Activated T-cell treated with anti-CD3 and anti-CD28 coated beads for 1 hour (primary cell): ENCODE results near the gene CDKN3.
"Not testable (repeated sequence)": the region's sequence is repeated elsewhere in the genome, so short reads cannot be mapped to it uniquely, and the experiment has no call there.

ENCODE experiments used
- DNase-seq: peaks from one replicate; pipeline ENCODE4 v3.0.0-alpha.2; 2020; ENCODE audit warnings: low read depth

Gene CDKN3

DNA sequence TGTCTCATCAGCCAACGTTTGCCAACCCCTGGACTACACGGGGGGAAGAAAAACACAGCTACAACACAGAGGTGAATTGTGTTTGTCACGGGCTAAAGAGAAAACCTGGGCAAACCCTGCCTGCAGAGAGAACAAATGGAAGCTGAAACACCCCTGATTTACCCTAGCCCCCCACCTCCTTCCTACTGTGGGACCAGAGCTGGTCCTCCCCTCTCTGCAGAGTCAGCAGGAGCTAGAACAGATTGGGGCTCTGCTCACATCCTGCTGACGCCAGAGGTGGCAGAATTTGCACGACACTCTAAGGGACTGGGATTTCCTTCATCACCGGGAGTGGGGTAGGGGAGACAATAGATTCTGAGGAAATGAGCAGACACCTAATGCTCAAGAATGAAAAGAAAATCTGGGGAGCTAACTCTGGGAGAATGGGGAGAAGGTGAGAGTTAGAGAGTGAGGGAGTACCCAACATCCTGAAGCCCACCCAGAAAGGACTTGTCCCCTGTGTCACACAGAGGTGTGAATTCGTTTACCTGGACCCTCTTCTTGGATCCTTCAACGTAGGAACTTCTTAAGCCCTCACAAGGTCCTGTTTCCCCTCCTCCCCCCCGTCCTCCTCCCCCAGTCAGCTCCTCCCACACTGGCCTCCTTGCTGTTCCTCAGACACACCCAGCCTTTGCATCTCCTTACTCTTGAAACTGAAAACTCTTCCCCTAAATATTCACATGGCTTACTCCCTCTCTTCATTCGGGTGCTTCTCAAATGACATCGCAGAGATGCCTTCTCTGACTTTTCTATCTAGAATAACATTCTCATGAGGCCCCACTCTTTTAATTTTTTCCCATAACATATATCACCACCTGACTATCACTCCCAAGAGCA lies 26.2 kb upstream of the CDKN3 start:
- DNase-seq = no peak

DNA sequence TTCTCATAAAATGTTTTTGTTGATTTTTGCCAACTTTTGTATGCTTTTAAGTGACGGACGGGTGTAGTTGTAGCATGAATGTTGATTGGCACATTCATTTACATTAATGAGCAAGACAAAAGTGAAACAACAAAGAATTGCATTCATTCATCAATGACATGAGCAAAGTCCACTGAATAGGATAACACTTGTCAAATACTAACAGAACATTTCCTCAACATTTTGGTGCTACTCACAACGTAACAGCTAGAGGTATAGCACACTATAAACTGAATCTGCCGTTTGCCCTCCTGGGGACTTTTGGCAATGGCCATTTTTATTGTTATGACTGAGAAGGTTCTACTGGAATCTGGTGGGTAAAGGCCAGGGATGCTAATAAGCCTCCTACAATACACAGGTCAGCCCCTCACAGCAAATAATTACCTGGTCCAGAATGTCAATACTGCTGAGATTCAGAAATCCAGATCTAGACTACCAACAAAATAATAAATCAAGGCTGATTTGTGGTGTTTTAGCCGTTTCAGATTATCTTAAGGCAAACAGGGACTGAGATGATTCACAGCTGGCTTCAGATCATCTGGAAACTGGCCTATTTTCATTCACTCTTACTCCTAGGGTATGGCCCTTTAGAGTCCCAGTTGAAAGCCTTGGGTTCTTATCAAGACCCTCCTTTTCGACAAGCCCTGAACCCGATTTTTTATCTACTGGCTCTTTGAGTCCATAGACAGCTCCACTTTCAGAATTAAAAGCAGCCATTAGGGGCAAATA lies 22.5 kb upstream of the CDKN3 start:
- DNase-seq = no peak

DNA sequence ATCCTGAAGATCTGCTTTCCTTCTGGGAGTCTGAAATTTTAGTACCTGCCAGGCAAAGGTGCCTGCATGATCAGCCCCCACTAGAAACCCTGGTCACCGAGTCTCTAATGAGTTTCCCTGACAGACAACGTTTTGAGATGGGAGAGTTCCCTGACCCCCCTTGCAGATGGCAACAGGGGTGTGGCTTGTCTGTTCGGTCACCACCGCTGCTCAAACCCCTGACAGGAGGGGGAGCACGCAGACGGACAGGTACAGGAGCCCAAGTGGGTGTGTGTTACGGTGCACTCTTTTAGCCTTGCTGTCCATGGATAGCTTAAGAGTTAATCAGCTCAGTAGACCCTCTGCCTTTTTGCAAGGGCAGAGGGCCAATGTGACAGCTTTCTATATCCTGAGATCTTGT lies 19.3 kb upstream of the CDKN3 start:
- DNase-seq = no peak

DNA sequence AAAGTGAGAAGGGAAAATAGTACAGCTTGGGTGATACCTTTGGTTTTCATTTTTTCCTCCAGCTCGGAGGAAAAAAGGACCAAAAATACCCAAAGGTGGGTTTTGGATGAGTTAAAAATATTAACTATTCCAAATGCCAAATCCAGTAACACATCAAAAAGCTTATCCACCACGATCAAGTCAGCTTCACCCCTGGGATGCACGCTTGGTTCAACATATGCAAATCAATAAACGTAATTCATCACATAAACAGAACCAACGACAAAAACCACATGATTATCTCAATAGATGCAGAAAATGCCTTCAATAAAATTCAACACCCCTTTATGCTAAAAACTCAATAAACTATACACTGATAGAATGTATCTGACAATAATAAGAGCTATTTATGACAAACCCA lies 17.9 kb upstream of the CDKN3 start:
- DNase-seq = not testable (repeated sequence)

DNA sequence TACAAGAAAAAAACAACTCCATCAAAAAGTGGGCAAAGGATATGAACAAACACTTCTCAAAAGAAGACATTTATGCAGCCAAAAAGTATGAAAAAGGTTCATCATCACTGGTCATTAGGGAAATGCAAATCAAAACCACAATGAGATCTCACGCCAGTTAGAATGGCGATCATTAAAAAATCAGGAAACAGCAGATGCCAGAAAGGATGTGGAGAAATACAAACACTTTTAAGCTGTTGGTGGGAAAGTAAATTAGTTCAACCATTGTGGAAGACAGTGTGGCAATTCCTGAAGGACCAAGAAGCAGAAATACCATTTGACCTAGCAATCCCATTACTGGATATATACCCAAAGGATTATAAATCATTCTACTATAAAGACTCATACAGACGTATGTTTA lies 16.2 kb upstream of the CDKN3 start:
- not testable (repeated sequence) for DNase-seq

DNA sequence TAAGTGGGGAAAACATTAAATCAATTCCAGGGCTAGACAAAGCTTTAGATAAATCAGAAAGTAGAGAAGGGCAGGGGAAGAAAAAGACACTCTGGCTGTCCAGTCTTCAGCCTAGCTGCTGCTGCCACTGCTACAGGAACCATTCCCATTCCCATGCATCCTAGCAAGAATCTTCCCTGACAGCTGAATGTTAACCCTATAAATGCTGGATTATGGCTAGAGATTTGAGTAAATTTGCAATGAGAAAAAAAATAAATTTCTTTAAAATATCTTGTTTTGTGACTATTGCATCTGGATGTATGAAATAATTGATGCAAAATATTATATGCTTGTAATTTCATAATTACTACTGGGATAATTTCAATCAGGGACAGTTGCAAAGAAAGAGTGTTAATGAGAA lies 15.0 kb upstream of the CDKN3 start:
- no peak for DNase-seq

DNA sequence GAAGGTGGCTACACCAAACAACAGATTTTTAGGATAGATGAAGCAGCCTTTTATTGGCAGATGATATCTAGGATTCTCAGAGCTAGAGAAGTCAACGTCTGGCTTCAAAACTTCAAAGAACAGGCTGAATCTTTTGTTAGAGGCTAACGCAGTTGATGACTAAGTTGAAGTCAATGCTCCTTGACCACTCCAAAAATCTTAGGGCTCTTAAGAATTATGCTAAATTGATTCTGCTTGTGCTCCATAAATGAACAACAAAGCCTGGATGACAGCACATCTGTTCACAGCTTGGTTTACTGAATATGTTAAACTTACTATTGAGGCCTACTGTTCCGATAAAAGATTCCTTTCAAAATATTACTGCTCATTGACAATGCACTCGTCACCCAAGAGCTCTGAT lies 13.0 kb upstream of the CDKN3 start:
- no peak for DNase-seq

DNA sequence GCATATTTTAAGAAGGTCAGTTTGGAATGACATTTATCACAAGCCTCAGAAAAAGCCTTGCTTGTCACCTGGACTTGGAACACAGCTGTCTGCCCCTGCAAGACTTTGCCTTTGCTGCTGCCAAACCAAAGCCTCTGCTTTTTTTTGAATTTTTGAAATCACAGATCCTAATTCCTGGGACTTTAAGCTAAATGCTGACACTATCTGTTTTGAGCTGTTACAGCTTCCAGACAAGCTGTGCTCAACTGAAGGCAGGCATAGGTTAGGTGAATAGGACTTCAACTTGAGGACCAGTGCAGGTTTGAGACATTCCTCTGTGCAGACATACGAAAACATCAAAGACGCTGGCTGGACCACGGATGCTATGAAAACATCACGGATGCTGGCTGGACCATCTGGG lies 11.3 kb upstream of the CDKN3 start:
- no peak for DNase-seq

DNA sequence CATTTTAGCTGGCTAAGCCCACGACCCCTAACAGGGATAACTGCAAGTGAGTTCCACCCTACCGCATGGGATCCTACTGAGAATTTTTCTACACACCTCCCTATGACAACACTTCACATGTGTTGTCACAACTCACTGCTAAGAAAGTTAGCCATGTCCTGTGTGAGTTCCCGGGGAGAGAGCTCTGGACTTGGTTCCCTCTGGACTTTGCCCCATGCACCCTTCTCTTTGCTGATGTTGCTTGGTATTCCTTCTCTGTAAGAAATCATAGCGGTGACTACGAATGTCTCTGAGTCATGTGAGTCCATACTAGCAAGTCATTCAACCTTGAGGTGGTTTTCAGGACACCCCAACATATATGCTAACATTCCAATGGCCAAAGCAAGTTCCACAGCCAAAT lies 9.5 kb upstream of the CDKN3 start:
- DNase-seq = no peak

DNA sequence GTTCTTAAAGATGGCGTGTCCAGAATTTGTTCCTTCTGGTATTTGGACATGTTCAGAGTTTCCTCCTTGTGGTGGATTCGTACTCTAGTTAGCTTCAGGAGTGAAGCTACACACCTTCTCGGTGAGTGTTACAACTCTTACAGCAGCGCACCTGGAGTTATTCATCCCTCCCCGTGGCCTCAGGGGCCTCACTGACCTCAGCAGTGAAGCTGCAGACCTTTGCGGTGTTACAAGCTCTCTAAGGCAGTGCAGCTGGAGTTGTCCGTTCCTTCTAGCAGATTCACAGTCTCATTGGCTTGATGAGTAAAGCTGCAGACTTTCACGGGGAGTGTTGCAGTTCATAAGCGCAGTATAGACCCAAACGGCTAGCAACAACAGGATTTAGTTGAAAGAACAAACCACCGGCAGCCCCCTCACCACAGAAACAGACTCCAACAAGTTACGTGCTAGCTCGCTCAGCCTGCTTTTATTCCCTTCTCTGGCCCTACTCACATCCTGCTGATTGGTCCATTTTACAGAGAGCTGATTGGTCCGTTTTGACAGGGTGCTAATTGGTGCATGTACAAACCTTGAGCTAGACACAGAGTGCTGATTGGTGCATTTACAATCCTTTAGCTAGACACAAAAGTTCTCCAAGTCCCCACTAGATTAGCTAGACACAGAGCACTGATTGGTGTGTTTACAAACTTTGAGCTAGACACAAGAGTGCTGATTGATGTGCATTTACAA lies 4.5 kb upstream of the CDKN3 start:
- DNase-seq = no peak

DNA sequence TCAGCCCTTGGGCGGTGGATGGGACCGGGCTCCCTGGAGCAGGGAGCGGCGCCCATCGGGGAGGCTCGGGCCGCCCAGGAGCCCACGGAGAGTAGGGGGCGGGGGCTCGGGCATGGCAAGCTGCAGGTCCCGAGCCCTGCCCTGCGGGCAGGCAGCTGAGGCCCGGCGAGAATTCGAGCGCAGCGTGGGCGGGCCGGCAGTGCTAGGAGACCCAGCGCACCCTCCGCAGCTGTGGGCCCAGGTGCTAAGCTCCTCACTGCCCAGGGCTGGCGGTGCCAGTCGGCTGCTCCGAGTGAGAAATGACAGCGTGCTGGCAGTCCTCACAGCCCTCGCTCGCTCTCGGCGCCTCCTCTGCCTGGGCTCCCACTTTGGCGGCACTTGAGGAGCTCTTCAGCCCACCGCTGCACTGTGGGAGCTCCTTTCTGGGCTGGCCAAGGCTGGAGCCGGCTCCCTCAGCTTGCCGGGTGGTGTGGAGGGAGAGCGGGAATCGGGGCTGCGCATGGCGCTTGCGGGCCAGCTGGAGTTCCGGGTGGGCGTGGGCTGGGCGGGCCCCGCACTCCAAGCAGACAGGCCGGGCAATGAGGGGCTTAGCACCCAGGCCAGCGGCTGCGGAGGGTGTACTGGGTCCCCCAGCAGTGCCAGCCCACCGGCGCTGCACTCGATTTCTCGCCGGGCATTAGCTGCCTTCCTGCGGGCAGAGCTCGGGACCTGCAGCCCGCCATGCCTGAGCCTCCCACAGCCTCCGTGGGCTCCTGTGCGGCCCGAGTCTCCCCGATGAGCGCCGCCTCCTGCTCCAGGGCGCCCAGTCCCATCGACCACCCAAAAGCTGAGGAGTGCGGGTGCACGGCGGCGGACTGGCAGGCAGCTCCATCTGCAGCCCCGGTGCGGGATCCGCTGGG lies 3.6 kb upstream of the CDKN3 start:
- DNase-seq = not testable (repeated sequence)

DNA sequence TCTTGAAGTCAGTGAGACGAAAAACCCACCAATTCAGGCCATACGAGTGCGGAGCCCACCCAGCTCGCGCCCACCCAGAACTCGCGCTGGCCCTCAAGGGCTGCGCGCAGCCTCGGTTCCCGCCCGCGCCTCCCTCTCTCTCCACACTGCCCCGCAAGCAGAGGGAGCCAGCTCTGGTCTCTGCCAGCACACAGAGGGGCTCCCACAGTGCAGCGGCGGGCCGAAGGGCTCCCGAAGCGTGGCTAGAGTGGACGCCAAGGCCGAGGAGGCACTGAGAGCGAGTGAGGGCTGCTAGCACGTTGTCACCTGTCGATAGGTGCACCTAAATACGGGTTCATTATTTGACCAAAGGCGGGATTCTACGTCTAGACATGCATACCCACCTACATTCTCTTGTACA lies 2.2 kb upstream of the CDKN3 start:
- DNase-seq = no peak

DNA sequence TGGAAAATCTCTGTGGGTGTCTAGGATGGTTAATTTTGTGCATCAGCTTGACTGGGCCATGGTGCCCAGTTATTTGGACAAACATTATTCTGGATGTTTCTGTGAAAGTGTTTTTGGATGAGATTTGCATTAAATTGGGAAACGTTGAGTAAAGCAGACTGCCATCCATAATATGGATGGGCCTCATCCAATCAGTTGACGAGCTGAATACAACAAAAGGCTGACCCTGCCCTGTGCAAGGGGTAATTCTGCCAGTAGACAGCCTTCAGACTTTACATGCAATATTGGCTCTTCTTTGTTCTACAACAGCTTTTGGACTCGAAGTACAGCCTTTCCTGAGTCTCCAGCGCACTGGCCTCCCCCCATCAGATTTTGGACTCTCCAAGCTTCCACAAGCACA lies 1.5 kb upstream of the CDKN3 start:
- DNase-seq = no peak

DNA sequence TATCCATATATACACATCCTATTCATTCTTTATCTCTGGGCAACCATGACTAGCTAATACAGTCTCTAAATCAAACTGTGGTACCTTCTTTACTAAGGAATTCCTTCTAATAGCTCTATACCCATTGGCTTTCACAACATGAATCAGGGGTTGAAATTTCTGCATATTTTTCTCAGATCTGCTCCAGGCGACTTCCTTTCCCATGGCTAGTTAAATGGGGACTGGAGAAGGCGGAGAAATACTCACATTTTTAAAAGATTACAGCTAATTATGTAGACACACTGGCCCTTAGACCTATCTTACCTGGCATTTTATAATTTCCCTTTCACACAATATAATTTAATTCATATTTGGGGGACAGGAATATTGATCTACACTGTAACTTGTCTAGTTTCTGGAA lies 1.1 kb upstream of the CDKN3 start:
- DNase-seq = no peak

DNA sequence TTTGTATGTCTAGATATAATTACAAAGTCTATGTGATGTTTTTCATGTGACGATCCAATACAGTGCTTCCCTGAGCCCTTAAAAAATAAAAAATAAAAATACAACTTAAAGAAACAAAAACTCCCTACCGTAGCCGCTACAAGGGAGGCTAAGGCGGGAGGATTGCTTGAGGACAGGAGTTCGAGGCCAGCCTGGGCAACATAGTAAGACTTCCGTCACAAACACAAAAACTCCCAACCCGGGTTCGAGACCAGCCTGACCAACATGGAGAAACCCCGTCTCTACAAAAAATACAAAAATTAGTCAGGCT lies 669 bp upstream of the CDKN3 start:
- DNase-seq = no peak

DNA sequence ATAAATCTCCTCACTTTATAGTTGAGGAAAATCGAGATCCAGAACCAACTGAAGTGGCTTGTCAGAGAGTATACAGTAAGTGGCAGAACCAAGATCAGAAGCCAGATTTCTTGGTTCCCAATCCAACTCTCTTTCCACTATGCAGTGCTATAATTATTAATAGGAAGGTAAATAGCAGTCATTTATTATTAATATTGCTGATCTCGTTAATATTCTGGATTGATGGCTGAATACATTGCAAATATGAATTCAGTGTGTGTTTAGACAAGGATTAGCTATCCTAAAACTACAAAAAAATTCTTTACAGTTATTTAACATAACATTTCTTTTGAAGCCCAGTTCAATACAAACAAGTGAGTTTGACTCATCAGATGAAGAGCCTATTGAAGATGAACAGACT lies 2.8 kb downstream of the CDKN3 start:
- DNase-seq = no peak

DNA sequence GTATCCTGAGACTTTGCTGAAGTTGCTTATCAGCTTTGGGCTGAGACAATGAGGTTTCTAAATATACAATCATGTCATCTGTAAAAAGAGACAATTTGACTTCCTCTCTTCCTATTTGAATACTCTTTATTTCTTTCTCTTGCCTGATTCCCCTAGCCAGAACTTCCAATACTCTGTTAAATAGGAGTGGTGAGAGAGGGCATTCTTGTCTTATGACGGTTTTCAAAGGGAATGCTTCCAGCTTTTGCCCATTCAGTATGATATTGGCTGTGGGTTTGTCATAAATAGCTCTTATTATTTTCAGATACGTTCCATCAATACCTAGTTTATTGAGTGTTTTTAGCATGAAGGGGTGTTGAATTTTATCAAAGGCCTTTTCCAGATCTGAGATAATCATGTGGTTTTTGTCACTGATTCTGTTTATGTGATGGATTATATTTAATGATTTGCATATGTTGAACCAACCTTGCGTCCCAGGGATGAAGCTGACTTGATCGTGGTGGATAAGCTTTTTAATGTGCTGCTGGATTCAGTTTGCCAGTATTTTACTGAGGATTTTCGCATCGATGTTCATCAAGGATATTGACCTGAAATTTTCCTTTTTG lies 6.7 kb downstream of the CDKN3 start:
- not testable (repeated sequence) for DNase-seq

DNA sequence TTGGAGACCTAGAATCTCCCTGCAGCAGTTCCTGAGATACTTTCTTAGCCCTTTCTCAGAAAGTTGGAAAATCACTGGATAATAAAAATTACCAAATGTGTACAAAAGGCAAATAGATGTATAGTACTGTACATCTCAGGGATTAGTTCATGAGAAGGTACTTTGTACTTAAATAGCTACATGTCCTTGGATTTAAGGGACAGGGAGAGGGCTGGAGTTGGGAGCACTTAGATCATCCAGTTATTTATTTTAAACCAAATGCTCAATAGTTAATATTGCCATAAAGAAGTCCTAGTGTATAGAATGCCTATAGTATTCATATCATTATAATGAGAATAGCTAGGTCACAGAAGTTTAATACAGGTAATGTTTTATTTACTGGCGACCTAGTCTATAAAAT lies 13.4 kb downstream of the CDKN3 start:
- DNase-seq = no peak

DNA sequence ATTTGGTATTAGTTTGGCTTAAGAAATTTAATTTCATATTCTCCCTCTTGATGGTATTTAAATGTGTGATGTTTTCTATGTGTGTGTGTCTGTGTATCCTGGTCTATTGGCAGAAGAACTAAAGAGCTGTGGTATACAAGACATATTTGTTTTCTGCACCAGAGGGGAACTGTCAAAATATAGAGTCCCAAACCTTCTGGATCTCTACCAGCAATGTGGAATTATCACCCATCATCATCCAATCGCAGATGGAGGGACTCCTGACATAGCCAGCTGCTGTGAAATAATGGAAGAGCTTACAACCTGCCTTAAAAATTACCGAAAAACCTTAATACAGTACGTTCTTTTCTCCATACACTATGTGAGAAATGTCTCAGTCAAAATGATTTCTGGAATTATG lies 14.6 kb downstream of the CDKN3 start:
- DNase-seq = no peak

DNA sequence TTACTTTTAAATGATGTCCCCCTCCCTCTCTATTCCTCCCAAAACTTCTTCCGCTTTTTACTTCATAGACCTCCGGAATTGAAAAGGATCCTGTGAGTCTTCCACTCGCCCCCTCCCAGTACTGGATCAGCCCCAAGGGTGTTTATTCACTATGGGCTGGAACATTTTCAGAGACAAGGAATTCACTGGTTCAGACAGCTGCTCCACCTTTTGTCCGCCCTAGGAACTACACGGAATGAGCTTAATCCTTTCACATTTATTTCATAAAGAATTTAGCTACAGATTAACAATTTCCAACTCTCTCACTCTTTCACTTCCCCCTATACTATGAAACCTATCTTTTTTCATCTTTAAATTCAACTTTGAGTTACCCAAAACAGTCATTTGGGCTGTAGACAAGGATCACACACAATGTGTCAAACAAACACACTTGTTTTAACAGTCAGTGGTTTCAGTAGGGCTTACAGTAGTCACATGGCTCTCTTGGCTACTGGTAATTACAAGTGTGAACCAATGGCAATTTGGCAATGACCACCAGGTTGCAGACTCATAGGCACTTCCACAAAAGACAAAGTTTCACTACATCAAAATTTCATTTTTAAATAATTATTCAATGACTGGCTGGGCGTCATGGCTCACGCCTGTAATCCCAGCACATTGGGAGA lies 23.8 kb downstream of the CDKN3 start:
- no peak for DNase-seq

DNA sequence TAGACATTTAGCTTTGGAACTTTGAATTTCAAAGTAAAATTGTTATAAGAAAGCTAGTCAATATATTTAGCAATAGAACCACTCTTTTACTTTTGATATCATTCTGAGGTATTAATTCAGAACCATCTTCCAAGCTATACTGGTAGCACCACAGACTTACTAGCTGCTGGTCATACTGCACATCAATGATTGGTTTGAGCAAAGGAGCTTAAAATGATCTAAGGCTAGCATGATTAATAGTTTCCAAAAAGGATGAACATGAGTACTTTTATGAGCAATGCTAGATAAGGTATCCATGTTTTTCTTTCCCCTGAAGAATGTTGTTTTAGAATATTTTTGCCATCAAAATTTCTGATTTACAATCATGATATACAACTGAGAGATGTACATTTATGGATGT lies 27.2 kb downstream of the CDKN3 start:
- DNase-seq = no peak
